Measurements from ENCODE around the gene GRIA1.

- TF ChIP-seq, protein P1, sequence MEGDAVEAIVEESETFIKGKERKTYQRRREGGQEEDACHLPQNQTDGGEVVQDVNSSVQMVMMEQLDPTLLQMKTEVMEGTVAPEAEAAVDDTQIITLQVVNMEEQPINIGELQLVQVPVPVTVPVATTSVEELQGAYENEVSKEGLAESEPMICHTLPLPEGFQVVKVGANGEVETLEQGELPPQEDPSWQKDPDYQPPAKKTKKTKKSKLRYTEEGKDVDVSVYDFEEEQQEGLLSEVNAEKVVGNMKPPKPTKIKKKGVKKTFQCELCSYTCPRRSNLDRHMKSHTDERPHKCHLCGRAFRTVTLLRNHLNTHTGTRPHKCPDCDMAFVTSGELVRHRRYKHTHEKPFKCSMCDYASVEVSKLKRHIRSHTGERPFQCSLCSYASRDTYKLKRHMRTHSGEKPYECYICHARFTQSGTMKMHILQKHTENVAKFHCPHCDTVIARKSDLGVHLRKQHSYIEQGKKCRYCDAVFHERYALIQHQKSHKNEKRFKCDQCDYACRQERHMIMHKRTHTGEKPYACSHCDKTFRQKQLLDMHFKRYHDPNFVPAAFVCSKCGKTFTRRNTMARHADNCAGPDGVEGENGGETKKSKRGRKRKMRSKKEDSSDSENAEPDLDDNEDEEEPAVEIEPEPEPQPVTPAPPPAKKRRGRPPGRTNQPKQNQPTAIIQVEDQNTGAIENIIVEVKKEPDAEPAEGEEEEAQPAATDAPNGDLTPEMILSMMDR (IDR thresholded peaks at IDR 0.05): no peak
- TF ChIP-seq POLR2A (IDR thresholded peaks at IDR 0.05) (no peak), EP300 (IDR thresholded peaks at IDR 0.05; ENCODE audit: low read depth) (no peak)
These were observed 345.5 kb downstream of the GRIA1 start for GRCh38 chr5:153835891-153836515.

All from transverse colon (tissue), 3 donors.